HEK293 (cell line): ENCODE measurements around the gene SLC39A7.

Experiments used
- CTCF ChIA-PET: fragments of 350-600 bp; formaldehyde crosslinking; extraction: SDS; loops from one replicate; lab custom pipeline; 2021; ENCODE audit warnings: antibody characterized with exemption; lab: Yijun Ruan, JAX
- POLR2A ChIA-PET: fragments of 300-600 bp; formaldehyde crosslinking; extraction: SDS; loops from one replicate; lab custom pipeline; 2020; ENCODE audit warnings: antibody characterized with exemption, inconsistent platforms; lab: Yijun Ruan, JAX
- H3K27ac ChIP-seq: fragments of 200-500 bp; sonication (Bioruptor generic); 2 replicates; pipeline ENCODE4 v1.5.1; 2014; ENCODE audit warnings: low read depth, low read length, control low read depth, inconsistent platforms; ENCODE audit errors: extremely low read depth
- H3K36me3 ChIP-seq, 2 experiments: fragments of 200-500 bp in 1 of 2; sonication (Bioruptor generic) in 1 of 2; 1 replicate in 1 of 2; 2 replicates in 1 of 2; pipeline ENCODE4 v1.5.1; 2014 to 2017; ENCODE audit warnings: inconsistent platforms in 2 of 2, low read length in 2 of 2; ENCODE audit not compliant: control insufficient read depth in 2 of 2, insufficient read depth in 1 of 2
- H3K4me1 ChIP-seq: fragments of 200-500 bp; sonication (Bioruptor generic); 2 replicates; pipeline ENCODE4 v1.5.1; 2014; ENCODE audit warnings: mild to moderate bottlenecking, low read length, inconsistent platforms; ENCODE audit not compliant: control insufficient read depth, insufficient read depth
- H3K4me3 ChIP-seq: 2 replicates; pipeline ENCODE4 v1.5.1; 2011; ENCODE audit warnings: low read depth, mild to moderate bottlenecking, control low read depth, low read length, moderate library complexity
- H3K9me3 ChIP-seq: fragments of 200-500 bp; sonication (Bioruptor generic); 2 replicates; pipeline ENCODE4 v1.5.1; 2014; ENCODE audit warnings: low read depth, low read length, inconsistent platforms; ENCODE audit not compliant: control insufficient read depth, insufficient read depth
- EGR2 ChIP-seq: fragments of 450-650 bp; formaldehyde crosslinking; IDR thresholded peaks from 2 replicates; pipeline ENCODE4 v1.5.1; 2016; ENCODE audit warnings: low read depth, missing biosample characterization, missing genetic modification characterization
- KLF16 ChIP-seq: fragments of 450-650 bp; formaldehyde crosslinking; IDR thresholded peaks from 2 replicates; pipeline ENCODE4 v1.5.1; 2017; ENCODE audit warnings: missing biosample characterization, missing genetic modification characterization
- OSR2 ChIP-seq: fragments of 450-650 bp; formaldehyde crosslinking; IDR thresholded peaks from 2 replicates; pipeline ENCODE4 v1.5.1; 2016; ENCODE audit warnings: missing biosample characterization, missing genetic modification characterization
- TRIM28 ChIP-seq: IDR thresholded peaks from 2 replicates; pipeline ENCODE4 v1.6.1; 2011; ENCODE audit warnings: low read length, control low read depth, borderline replicate concordance
- ZBTB26 ChIP-seq: fragments of 450-650 bp; formaldehyde crosslinking; optimal IDR thresholded peaks from 2 replicates; pipeline ENCODE3; 2016; ENCODE audit warnings: missing biosample characterization, mild to moderate bottlenecking, missing genetic modification characterization
- ZBTB48 ChIP-seq: fragments of 450-650 bp; formaldehyde crosslinking; IDR thresholded peaks from 2 replicates; pipeline ENCODE4 v1.5.1; 2016; ENCODE audit warnings: missing biosample characterization, missing genetic modification characterization
- ZBTB8A ChIP-seq: fragments of 450-650 bp; formaldehyde crosslinking; IDR thresholded peaks from 2 replicates; pipeline ENCODE4 v1.5.1; 2016; ENCODE audit warnings: missing biosample characterization, missing genetic modification characterization
- ZFHX2 ChIP-seq: fragments of 450-650 bp; formaldehyde crosslinking; conservative IDR thresholded peaks from 2 replicates; pipeline ENCODE4 v1.5.1; 2016; ENCODE audit warnings: missing biosample characterization, missing genetic modification characterization
- ZNF138 ChIP-seq: fragments of 450-650 bp; formaldehyde crosslinking; IDR thresholded peaks from 2 replicates; pipeline ENCODE4 v1.5.1; 2016; ENCODE audit warnings: missing biosample characterization, missing genetic modification characterization, borderline replicate concordance
- ZNF324 ChIP-seq: fragments of 450-650 bp; formaldehyde crosslinking; IDR thresholded peaks from 2 replicates; pipeline ENCODE4 v1.5.1; 2016; ENCODE audit warnings: missing biosample characterization, missing genetic modification characterization
- ZNF341 ChIP-seq: fragments of 450-650 bp; formaldehyde crosslinking; IDR thresholded peaks from 2 replicates; pipeline ENCODE4; 2016; ENCODE audit warnings: low read depth, missing biosample characterization, missing genetic modification characterization
- ZNF350 ChIP-seq: fragments of 450-650 bp; formaldehyde crosslinking; IDR thresholded peaks from 2 replicates; pipeline ENCODE4 v1.5.0; 2017; ENCODE audit warnings: missing biosample characterization, mild to moderate bottlenecking, missing genetic modification characterization
- ZNF391 ChIP-seq: fragments of 450-650 bp; formaldehyde crosslinking; IDR thresholded peaks from 2 replicates; pipeline ENCODE4 v1.5.1; 2016; ENCODE audit warnings: low read depth, missing biosample characterization, missing genetic modification characterization, borderline replicate concordance
- ZNF488 ChIP-seq: fragments of 450-650 bp; formaldehyde crosslinking; IDR thresholded peaks from 2 replicates; pipeline ENCODE4 v1.5.1; 2016; ENCODE audit warnings: missing biosample characterization, missing genetic modification characterization
- ZNF560 ChIP-seq: fragments of 450-650 bp; formaldehyde crosslinking; IDR thresholded peaks from 2 replicates; pipeline ENCODE4 v1.5.1; 2017; ENCODE audit warnings: missing biosample characterization, missing genetic modification characterization, borderline replicate concordance
- ZNF610 ChIP-seq: fragments of 450-650 bp; formaldehyde crosslinking; IDR thresholded peaks from 2 replicates; pipeline ENCODE4 v1.5.1; 2016; ENCODE audit warnings: missing biosample characterization, missing genetic modification characterization, borderline replicate concordance
- ZNF624 ChIP-seq: fragments of 450-650 bp; formaldehyde crosslinking; IDR thresholded peaks from 2 replicates; pipeline ENCODE4 v1.5.1; 2017; ENCODE audit warnings: missing biosample characterization, missing genetic modification characterization
- TF ChIP-seq, protein P1 (sequence below): fragments of 450-650 bp; formaldehyde crosslinking; IDR thresholded peaks from 2 replicates; pipeline ENCODE4 v1.5.1; 2016; ENCODE audit warnings: missing biosample characterization, missing genetic modification characterization
- TF ChIP-seq, protein P2 (sequence below): fragments of 450-650 bp; formaldehyde crosslinking; IDR thresholded peaks from 2 replicates; pipeline ENCODE4 v1.5.1; 2016; ENCODE audit warnings: missing biosample characterization, missing genetic modification characterization
- TF ChIP-seq, protein P3 (sequence below): fragments of 450-650 bp; formaldehyde crosslinking; IDR thresholded peaks from 2 replicates; pipeline ENCODE4 v1.5.1; 2016; ENCODE audit warnings: missing biosample characterization, missing genetic modification characterization
- TF ChIP-seq, protein P4 (sequence below): fragments of 450-650 bp; formaldehyde crosslinking; IDR thresholded peaks from 2 replicates; pipeline ENCODE4 v1.5.1; 2017; ENCODE audit warnings: missing biosample characterization, missing genetic modification characterization
- TF ChIP-seq, protein P5 (sequence below): sonication (generic); formaldehyde crosslinking; IDR thresholded peaks from 2 replicates; pipeline ENCODE4 v1.8.1; 2022; ENCODE audit warnings: mild to moderate bottlenecking, moderate library complexity, missing genetic modification reagents
- TF ChIP-seq, protein P6 (sequence below): IDR thresholded peaks from 2 replicates; pipeline ENCODE4 v1.6.1; 2011; ENCODE audit warnings: mild to moderate bottlenecking, low read depth, low read length, borderline replicate concordance

SLC39A7 gene

DNA sequence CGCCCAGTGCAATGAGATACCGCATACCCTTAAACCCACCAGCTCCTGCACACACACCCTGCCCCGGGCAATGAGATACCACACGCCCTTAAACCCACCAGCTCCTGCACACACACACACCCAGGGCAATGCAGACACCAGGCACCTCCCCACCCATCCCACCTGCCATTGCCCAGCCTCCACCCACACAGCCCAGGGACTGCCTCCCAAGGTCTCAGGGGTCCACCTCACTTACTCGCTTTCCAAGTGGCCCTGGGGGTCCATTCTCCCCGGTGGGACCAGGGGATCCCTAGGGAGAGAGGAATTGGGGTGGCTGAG lies 32.4 kb upstream of the SLC39A7 start:
- CTCF ChIA-PET: no interaction called here
- H3K27ac ChIP-seq: no peak overlapping the region
- H3K36me3 ChIP-seq: no peaks in the 10 kb centered on the region
- POLR2A ChIA-PET: no interaction called here
- H3K9me3 ChIP-seq: no peaks in the 10 kb centered on the region
- TF ChIP-seq, protein P1, sequence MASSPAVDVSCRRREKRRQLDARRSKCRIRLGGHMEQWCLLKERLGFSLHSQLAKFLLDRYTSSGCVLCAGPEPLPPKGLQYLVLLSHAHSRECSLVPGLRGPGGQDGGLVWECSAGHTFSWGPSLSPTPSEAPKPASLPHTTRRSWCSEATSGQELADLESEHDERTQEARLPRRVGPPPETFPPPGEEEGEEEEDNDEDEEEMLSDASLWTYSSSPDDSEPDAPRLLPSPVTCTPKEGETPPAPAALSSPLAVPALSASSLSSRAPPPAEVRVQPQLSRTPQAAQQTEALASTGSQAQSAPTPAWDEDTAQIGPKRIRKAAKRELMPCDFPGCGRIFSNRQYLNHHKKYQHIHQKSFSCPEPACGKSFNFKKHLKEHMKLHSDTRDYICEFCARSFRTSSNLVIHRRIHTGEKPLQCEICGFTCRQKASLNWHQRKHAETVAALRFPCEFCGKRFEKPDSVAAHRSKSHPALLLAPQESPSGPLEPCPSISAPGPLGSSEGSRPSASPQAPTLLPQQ (tag by site-specific recombination): no peak
- TF ChIP-seq, protein P2, sequence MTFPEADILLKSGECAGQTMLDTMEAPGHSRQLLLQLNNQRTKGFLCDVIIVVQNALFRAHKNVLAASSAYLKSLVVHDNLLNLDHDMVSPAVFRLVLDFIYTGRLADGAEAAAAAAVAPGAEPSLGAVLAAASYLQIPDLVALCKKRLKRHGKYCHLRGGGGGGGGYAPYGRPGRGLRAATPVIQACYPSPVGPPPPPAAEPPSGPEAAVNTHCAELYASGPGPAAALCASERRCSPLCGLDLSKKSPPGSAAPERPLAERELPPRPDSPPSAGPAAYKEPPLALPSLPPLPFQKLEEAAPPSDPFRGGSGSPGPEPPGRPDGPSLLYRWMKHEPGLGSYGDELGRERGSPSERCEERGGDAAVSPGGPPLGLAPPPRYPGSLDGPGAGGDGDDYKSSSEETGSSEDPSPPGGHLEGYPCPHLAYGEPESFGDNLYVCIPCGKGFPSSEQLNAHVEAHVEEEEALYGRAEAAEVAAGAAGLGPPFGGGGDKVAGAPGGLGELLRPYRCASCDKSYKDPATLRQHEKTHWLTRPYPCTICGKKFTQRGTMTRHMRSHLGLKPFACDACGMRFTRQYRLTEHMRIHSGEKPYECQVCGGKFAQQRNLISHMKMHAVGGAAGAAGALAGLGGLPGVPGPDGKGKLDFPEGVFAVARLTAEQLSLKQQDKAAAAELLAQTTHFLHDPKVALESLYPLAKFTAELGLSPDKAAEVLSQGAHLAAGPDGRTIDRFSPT (tag by site-specific recombination): no peak
- TF ChIP-seq ZBTB8A: no peak
- no peak for TF ChIP-seq ZNF391
- TF ChIP-seq, protein P3, sequence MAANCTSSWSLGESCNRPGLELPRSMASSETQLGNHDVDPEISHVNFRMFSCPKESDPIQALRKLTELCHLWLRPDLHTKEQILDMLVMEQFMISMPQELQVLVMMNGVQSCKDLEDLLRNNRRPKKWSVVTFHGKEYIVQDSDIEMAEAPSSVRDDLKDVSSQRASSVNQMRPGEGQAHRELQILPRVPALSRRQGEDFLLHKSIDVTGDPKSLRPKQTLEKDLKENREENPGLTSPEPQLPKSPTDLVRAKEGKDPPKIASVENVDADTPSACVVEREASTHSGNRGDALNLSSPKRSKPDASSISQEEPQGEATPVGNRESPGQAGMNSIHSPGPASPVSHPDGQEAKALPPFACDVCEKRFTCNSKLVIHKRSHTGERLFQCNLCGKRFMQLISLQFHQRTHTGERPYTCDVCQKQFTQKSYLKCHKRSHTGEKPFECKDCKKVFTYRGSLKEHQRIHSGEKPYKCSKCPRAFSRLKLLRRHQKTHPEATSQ (tag by site-specific recombination): no peak
- TF ChIP-seq TRIM28: no peak
- peak; percentile 68 for TF ChIP-seq ZFHX2
- no peak for TF ChIP-seq ZNF350
- TF ChIP-seq ZBTB48: no peak
- no peak for TF ChIP-seq ZNF624 (tag by site-specific recombination)
- no peak for TF ChIP-seq ZNF138
- no peak for TF ChIP-seq ZNF324 (tag by site-specific recombination)
- no peak for TF ChIP-seq ZBTB26 (tag by site-specific recombination)
- no peak for TF ChIP-seq ZNF560 (tag by site-specific recombination)
- TF ChIP-seq ZNF341 (tag by site-specific recombination): no peak
- TF ChIP-seq, protein P4, sequence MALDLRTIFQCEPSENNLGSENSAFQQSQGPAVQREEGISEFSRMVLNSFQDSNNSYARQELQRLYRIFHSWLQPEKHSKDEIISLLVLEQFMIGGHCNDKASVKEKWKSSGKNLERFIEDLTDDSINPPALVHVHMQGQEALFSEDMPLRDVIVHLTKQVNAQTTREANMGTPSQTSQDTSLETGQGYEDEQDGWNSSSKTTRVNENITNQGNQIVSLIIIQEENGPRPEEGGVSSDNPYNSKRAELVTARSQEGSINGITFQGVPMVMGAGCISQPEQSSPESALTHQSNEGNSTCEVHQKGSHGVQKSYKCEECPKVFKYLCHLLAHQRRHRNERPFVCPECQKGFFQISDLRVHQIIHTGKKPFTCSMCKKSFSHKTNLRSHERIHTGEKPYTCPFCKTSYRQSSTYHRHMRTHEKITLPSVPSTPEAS (tag by site-specific recombination): peak; percentile 55
- TF ChIP-seq, protein P5, sequence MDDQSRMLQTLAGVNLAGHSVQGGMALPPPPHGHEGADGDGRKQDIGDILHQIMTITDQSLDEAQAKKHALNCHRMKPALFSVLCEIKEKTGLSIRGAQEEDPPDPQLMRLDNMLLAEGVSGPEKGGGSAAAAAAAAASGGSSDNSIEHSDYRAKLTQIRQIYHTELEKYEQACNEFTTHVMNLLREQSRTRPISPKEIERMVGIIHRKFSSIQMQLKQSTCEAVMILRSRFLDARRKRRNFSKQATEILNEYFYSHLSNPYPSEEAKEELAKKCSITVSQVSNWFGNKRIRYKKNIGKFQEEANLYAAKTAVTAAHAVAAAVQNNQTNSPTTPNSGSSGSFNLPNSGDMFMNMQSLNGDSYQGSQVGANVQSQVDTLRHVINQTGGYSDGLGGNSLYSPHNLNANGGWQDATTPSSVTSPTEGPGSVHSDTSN (CRISPR knock-in tag): no peak
- TF ChIP-seq ZNF488 (tag by site-specific recombination): no peak
- TF ChIP-seq, protein P6, sequence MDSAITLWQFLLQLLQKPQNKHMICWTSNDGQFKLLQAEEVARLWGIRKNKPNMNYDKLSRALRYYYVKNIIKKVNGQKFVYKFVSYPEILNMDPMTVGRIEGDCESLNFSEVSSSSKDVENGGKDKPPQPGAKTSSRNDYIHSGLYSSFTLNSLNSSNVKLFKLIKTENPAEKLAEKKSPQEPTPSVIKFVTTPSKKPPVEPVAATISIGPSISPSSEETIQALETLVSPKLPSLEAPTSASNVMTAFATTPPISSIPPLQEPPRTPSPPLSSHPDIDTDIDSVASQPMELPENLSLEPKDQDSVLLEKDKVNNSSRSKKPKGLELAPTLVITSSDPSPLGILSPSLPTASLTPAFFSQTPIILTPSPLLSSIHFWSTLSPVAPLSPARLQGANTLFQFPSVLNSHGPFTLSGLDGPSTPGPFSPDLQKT: no peak
- peak; percentile 90 for TF ChIP-seq EGR2 (tag by site-specific recombination)
- TF ChIP-seq OSR2 (tag by site-specific recombination): no peak
- TF ChIP-seq ZNF610 (tag by site-specific recombination): no peak
- TF ChIP-seq KLF16 (tag by site-specific recombination): no peak
- no peaks in the 10 kb centered on the region for H3K4me1 ChIP-seq
- no peak overlapping the region for H3K4me3 ChIP-seq
